Stomach (tissue), 4 donors: ENCODE results near the gene CDNF.

Experiments
- CTCF ChIP-seq, 7 experiments: fragments of 450-650 bp in 4 of 7; fragments of 200-600 bp in 3 of 7; sonication (generic) in 3 of 7; IDR thresholded peaks; one replicate each; pipeline ENCODE4 v1.5.1; 2016 to 2019; ENCODE audit warnings: antibody characterized with exemption in 7 of 7, control low read depth in 2 of 7, mild to moderate bottlenecking in 1 of 7
- POLR2AphosphoS5 ChIP-seq, 3 donors: sonication (generic); formaldehyde crosslinking; IDR thresholded peaks; one replicate each; pipeline ENCODE4 v1.6.1; 2016; ENCODE audit warnings: antibody characterized with exemption in 3 of 3

GRCh38 chr10:14844948-14845347 lies 7.1 kb upstream of the CDNF start:
- TF ChIP-seq CTCF (IDR thresholded peaks at IDR 0.05), result no peak
- no peak for TF ChIP-seq POLR2AphosphoS5 (IDR thresholded peaks at IDR 0.05)
